ENCODE data around the gene MCM6. TPM values are rescaled to one million over a fixed set of nuclear protein-coding genes. Genes with fewer than 3 reads are reported as not detected.

The MCM6 gene
- total and polyA plus RNA-seq, 2 experiments from 2014 or later: 74.7 to 133 TPM

DNA sequence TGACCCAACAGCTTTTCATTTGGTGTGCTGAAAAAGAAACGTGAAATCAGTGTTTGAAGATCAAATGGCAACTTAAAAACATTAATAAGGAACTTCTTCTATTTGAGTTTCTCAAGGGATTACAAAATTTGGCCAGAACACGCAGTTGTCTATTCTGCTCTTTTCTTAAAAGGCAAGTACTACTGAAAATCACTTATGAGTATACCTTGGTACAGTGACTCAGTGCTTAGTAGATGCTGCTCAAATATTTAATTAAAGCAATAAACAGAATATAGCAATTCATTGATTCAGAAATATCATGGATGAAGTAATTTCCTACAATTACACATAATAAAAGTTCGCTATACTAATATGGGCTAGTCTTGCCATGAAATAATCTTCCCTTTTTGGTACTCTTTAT lies 38.2 kb upstream of the MCM6 start:
- Histone ChIP-seq H3K36me3 (ENCODE audit: insufficient read depth) (no peaks in the 10 kb centered on the region), H4K20me1 (replicated peaks; ENCODE audit: insufficient read depth) (no peaks in the 10 kb centered on the region), H2AFZ (no peak overlapping the region), H3K9me2 (ENCODE audit: insufficient read depth) (no peaks in the 10 kb centered on the region), H3K79me2 (replicated peaks; ENCODE audit: insufficient read depth) (no peaks in the 10 kb centered on the region), H3K4me1 (ENCODE audit: insufficient read depth) (peaks cover 8% of the 10 kb centered on the region; the same call in 1 of the 2 replicates), H3F3A (replicated peaks; ENCODE audit: low read depth) (no peaks in the 10 kb centered on the region), H3K27me3 (ENCODE audit: insufficient read depth) (no peaks in the 10 kb centered on the region), H3K4me2 (no peak overlapping the region), H3K27ac (ENCODE audit: low read depth) (peak overlapping the region; percentile 29; the same call in 1 of the 2 replicates), H3K4me3 (no peak overlapping the region)
- peaks cover 15% of the 10 kb centered on the region; the same call in 2 of the 3 replicates for H3K36me3 Mint-ChIP-seq (ENCODE audit: low read depth)
- peaks cover 4% of the 10 kb centered on the region; the same call in 2 of the 3 replicates for H3K4me1 Mint-ChIP-seq
- ATAC-seq: no peak
- H3K9me3 Mint-ChIP-seq: no peaks in the 10 kb centered on the region
- no peak for DNase-seq (ENCODE audit: low spot score)
- H3K27me3 Mint-ChIP-seq (ENCODE audit: insufficient read depth, low read depth, poor library complexity): no peaks in the 10 kb centered on the region
- no peak overlapping the region for H3K27ac Mint-ChIP-seq
- TF ChIP-seq, protein P1, sequence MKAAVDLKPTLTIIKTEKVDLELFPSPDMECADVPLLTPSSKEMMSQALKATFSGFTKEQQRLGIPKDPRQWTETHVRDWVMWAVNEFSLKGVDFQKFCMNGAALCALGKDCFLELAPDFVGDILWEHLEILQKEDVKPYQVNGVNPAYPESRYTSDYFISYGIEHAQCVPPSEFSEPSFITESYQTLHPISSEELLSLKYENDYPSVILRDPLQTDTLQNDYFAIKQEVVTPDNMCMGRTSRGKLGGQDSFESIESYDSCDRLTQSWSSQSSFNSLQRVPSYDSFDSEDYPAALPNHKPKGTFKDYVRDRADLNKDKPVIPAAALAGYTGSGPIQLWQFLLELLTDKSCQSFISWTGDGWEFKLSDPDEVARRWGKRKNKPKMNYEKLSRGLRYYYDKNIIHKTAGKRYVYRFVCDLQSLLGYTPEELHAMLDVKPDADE (IDR thresholded peaks at IDR 0.05): no peak
- TF ChIP-seq ZNF114 (CRISPR knock-in tag; IDR thresholded peaks at IDR 0.05) (no peak), CREB1 (CRISPR knock-in tag; IDR thresholded peaks at IDR 0.05; ENCODE audit: low read depth) (no peak)
- TF ChIP-seq, protein P2, sequence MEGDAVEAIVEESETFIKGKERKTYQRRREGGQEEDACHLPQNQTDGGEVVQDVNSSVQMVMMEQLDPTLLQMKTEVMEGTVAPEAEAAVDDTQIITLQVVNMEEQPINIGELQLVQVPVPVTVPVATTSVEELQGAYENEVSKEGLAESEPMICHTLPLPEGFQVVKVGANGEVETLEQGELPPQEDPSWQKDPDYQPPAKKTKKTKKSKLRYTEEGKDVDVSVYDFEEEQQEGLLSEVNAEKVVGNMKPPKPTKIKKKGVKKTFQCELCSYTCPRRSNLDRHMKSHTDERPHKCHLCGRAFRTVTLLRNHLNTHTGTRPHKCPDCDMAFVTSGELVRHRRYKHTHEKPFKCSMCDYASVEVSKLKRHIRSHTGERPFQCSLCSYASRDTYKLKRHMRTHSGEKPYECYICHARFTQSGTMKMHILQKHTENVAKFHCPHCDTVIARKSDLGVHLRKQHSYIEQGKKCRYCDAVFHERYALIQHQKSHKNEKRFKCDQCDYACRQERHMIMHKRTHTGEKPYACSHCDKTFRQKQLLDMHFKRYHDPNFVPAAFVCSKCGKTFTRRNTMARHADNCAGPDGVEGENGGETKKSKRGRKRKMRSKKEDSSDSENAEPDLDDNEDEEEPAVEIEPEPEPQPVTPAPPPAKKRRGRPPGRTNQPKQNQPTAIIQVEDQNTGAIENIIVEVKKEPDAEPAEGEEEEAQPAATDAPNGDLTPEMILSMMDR (conservative IDR thresholded peaks at IDR 0.05; ENCODE audit: low read depth in 2 of 2): no peak
- H3K4me3 Mint-ChIP-seq: no peak overlapping the region

DNA sequence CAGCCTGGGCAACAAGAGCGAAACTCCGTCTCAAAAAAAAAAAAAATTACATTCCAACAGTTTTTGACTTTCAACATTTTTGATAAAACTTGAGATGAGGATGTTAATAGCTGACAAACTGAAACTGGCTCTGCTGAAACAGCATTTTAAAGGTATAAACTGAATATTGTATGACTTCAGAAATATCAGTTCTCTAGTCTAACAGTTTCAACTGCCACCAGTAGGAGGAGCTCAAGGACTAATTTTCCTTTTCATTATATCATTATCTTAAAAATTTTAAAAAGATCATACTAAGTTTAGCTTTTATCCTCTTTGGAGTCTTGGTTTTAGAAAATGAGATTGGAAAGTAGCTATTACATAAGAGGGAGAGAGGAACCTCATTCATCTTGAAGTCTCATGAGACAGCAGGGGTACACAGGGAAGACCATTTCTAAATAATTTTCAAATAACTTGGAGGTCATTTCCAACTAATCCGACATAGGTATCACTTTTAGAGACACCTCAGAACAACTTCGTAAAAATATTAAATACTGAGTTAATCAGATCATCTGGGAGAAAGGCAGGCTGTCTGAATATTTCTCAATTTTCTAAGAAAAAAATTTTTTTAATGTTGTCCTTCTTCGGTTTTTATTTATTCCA lies 37.6 kb upstream of the MCM6 start:
- Mint-ChIP-seq H3K27ac (no peak overlapping the region), H3K9me3 (no peaks in the 10 kb centered on the region), H3K4me1 (peaks cover 4% of the 10 kb centered on the region; the same call in 2 of the 3 replicates), H3K36me3 (ENCODE audit: low read depth) (peaks cover 19% of the 10 kb centered on the region; the same call in 2 of the 3 replicates), H3K27me3 (ENCODE audit: insufficient read depth, low read depth, poor library complexity) (peaks cover under 1% of the 10 kb centered on the region), H3K4me3 (no peak overlapping the region)
- Histone ChIP-seq H3K4me1 (ENCODE audit: insufficient read depth) (peaks cover 8% of the 10 kb centered on the region; the same call in 1 of the 2 replicates), H3K9me2 (ENCODE audit: insufficient read depth) (no peaks in the 10 kb centered on the region), H3K27me3 (ENCODE audit: insufficient read depth) (no peaks in the 10 kb centered on the region), H3K79me2 (replicated peaks; ENCODE audit: insufficient read depth) (no peaks in the 10 kb centered on the region), H3K27ac (ENCODE audit: low read depth) (0 out of 2 replicates have a peak overlapping the region, but pooled peaks have one; percentile 29), H2AFZ (no peak overlapping the region), H3F3A (replicated peaks; ENCODE audit: low read depth) (no peaks in the 10 kb centered on the region), H3K4me3 (no peak overlapping the region), H3K36me3 (ENCODE audit: insufficient read depth) (no peaks in the 10 kb centered on the region), H4K20me1 (replicated peaks; ENCODE audit: insufficient read depth) (no peaks in the 10 kb centered on the region), H3K4me2 (no peak overlapping the region)
- ATAC-seq (no peak), DNase-seq (ENCODE audit: low spot score) (peak; percentile 74)
- TF ChIP-seq, protein P2 (conservative IDR thresholded peaks at IDR 0.05; ENCODE audit: low read depth in 2 of 2): peak in 1 of 2 experiments; percentile 97; a peak in 3 of 4 replicates
- TF ChIP-seq NANOG (IDR thresholded peaks at IDR 0.05; ENCODE audit: borderline replicate concordance): no peak
